Hepatocyte (in vitro differentiated cells): ENCODE measurements around the gene CX3CL1.

Experiments used
- EZH2 ChIP-seq: fragments of 200-600 bp; sonication (generic); IDR thresholded peaks from 2 replicates; pipeline ENCODE4 v1.6.1; 2016; ENCODE audit warnings: antibody characterized with exemption, mild to moderate bottlenecking, borderline replicate concordance
- EZH2phosphoT487 ChIP-seq: fragments of 200-600 bp; sonication (generic); IDR thresholded peaks from one replicate; pipeline ENCODE4 v1.6.1; 2018; ENCODE audit warnings: antibody characterized with exemption, mild to moderate bottlenecking, low read depth, moderate library complexity; ENCODE audit not compliant: unreplicated experiment, severe bottlenecking
- TF ChIP-seq, protein P1 (sequence below): fragments of 200-600 bp; sonication (generic); IDR thresholded peaks from 2 replicates; pipeline ENCODE4 v1.5.1; 2016; ENCODE audit warnings: antibody characterized with exemption, mild to moderate bottlenecking; ENCODE audit not compliant: poor library complexity

DNA sequence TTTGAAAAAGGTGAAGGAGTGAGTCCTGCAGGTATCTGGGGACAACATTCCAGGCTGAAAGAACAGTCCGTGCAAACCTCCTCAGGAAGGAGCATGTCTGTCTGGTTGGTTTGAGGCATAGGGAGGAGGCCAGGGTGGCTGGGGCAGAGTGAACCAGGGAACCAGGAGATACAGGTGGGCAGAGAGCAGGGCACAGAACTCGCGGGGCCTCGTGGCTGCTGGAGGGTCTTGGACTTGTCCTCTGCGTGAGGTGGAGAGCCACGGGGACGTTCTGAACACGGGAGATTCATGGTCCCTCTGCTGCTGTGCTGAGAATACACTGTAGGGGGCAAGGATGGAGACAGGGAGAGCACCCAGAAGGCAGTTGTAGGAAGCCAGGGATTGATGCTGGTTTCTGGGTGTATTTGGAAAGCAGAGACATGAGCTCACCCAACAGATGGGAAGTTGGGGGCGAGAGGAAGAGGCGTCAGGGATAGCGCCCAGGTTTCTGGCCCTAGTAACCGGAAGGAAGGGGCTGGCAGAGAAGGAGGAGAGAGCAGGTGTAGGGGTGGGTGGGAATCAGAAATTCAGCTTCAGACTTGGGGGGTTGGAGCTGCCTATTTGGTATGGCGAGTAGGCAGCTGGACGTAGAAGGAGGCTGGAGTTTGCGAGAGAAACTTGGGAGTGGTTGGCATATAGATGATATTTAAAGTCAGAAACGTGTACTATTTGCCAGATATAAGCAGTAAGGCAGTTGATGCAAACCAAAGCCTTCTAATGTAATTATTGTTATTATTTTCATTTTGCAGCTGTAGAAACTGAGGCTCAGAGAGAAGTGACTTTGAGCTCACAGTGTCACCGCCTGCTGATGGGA, 31.9 kb downstream of the CX3CL1 start, which contains the start of gene CCL17:
- TF ChIP-seq, protein P1, sequence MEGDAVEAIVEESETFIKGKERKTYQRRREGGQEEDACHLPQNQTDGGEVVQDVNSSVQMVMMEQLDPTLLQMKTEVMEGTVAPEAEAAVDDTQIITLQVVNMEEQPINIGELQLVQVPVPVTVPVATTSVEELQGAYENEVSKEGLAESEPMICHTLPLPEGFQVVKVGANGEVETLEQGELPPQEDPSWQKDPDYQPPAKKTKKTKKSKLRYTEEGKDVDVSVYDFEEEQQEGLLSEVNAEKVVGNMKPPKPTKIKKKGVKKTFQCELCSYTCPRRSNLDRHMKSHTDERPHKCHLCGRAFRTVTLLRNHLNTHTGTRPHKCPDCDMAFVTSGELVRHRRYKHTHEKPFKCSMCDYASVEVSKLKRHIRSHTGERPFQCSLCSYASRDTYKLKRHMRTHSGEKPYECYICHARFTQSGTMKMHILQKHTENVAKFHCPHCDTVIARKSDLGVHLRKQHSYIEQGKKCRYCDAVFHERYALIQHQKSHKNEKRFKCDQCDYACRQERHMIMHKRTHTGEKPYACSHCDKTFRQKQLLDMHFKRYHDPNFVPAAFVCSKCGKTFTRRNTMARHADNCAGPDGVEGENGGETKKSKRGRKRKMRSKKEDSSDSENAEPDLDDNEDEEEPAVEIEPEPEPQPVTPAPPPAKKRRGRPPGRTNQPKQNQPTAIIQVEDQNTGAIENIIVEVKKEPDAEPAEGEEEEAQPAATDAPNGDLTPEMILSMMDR = no peak
- no peak for TF ChIP-seq EZH2
- TF ChIP-seq EZH2phosphoT487 = no peak
